ENCODE data around the gene TAOK3. TPM values are rescaled to one million over a fixed set of nuclear protein-coding genes. Genes with fewer than 3 reads are reported as not detected.

TAOK3 gene
- total and polyA plus RNA-seq, 9 of the 15 experiments (the other 6 are each of a cell fraction or from before 2014, with no cell fraction given): 24.3 to 83.5 (median 47.1) TPM

DNA sequence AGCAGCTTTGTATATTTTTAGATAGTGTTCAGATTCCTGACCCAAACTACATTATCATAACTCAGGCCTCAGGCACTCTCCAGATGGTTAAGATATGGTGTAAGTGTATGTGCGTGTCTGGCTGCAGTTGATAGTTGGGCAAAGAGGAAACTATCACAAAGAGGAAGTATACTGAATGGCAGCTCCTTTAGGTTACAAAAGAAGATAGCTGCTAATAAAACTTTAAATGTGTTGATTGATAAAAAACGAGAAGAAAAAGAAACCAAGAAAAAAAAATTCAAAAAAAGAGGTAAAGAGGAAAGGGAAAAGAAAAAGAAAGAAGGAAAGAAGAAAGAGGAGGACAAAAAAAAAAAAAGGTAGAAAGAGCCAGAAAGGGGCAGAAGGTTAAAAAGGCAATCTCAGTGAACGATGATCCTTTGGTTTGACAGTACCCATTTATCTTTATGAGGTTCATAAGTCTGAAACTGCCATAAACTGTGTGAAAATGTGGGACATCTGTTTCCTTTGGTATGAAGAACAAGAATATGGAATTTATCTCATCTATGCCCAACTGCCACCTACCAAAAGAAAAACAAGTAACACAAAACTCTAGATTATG, 42.2 kb downstream of the TAOK3 start (continued):
- TF ChIP-seq, protein P1, sequence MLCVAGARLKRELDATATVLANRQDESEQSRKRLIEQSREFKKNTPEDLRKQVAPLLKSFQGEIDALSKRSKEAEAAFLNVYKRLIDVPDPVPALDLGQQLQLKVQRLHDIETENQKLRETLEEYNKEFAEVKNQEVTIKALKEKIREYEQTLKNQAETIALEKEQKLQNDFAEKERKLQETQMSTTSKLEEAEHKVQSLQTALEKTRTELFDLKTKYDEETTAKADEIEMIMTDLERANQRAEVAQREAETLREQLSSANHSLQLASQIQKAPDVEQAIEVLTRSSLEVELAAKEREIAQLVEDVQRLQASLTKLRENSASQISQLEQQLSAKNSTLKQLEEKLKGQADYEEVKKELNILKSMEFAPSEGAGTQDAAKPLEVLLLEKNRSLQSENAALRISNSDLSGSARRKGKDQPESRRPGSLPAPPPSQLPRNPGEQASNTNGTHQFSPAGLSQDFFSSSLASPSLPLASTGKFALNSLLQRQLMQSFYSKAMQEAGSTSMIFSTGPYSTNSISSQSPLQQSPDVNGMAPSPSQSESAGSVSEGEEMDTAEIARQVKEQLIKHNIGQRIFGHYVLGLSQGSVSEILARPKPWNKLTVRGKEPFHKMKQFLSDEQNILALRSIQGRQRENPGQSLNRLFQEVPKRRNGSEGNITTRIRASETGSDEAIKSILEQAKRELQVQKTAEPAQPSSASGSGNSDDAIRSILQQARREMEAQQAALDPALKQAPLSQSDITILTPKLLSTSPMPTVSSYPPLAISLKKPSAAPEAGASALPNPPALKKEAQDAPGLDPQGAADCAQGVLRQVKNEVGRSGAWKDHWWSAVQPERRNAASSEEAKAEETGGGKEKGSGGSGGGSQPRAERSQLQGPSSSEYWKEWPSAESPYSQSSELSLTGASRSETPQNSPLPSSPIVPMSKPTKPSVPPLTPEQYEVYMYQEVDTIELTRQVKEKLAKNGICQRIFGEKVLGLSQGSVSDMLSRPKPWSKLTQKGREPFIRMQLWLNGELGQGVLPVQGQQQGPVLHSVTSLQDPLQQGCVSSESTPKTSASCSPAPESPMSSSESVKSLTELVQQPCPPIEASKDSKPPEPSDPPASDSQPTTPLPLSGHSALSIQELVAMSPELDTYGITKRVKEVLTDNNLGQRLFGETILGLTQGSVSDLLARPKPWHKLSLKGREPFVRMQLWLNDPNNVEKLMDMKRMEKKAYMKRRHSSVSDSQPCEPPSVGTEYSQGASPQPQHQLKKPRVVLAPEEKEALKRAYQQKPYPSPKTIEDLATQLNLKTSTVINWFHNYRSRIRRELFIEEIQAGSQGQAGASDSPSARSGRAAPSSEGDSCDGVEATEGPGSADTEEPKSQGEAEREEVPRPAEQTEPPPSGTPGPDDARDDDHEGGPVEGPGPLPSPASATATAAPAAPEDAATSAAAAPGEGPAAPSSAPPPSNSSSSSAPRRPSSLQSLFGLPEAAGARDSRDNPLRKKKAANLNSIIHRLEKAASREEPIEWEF (CRISPR knock-in tag; IDR thresholded peaks at IDR 0.05): peak; percentile 72
- TF ChIP-seq RFX1 (IDR thresholded peaks at IDR 0.05) (no peak), NR2C2 (CRISPR knock-in tag; IDR thresholded peaks at IDR 0.05) (no peak), NR2C2 (tag; IDR thresholded peaks at IDR 0.05) (no peak; the same call in 1 of the 2 replicates), TCF7L2 (IDR thresholded peaks at IDR 0.05; ENCODE audit: low read depth, low read length) (no peak), CREM (IDR thresholded peaks at IDR 0.05; ENCODE audit: low read depth) (peak; percentile 59; the same call in 1 of the 2 replicates), CBX2 (IDR thresholded peaks at IDR 0.05; ENCODE audit: insufficient read depth, low read length, poor library complexity, severe bottlenecking) (no peak), TRIM28 (IDR thresholded peaks at IDR 0.05) (peak; percentile 74; the same call in 1 of the 2 replicates), CBFB (CRISPR knock-in tag; IDR thresholded peaks at IDR 0.05) (no peak), MCM7 (IDR thresholded peaks at IDR 0.05) (peak in 1 of 2 experiments; percentile 82; a peak in 1 of 4 replicates), RBM34 (IDR thresholded peaks at IDR 0.05; ENCODE audit: borderline replicate concordance, insufficient read depth, low read length) (no peak), NBN (IDR thresholded peaks at IDR 0.05; ENCODE audit: low read depth) (peak; percentile 94; the same call in 1 of the 2 replicates), POLR2A (conservative IDR thresholded peaks at IDR 0.05) (no peak), CHD2 (IDR thresholded peaks at IDR 0.05; ENCODE audit: low read depth, low read length) (no peak)
- TF ChIP-seq, protein P2, sequence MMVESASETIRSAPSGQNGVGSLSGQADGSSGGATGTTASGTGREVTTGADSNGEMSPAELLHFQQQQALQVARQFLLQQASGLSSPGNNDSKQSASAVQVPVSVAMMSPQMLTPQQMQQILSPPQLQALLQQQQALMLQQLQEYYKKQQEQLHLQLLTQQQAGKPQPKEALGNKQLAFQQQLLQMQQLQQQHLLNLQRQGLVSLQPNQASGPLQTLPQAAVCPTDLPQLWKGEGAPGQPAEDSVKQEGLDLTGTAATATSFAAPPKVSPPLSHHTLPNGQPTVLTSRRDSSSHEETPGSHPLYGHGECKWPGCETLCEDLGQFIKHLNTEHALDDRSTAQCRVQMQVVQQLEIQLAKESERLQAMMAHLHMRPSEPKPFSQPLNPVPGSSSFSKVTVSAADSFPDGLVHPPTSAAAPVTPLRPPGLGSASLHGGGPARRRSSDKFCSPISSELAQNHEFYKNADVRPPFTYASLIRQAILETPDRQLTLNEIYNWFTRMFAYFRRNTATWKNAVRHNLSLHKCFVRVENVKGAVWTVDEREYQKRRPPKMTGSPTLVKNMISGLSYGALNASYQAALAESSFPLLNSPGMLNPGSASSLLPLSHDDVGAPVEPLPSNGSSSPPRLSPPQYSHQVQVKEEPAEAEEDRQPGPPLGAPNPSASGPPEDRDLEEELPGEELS (CRISPR knock-in tag; IDR thresholded peaks at IDR 0.05; ENCODE audit: borderline replicate concordance): no peak
- TF ChIP-seq, protein P3, sequence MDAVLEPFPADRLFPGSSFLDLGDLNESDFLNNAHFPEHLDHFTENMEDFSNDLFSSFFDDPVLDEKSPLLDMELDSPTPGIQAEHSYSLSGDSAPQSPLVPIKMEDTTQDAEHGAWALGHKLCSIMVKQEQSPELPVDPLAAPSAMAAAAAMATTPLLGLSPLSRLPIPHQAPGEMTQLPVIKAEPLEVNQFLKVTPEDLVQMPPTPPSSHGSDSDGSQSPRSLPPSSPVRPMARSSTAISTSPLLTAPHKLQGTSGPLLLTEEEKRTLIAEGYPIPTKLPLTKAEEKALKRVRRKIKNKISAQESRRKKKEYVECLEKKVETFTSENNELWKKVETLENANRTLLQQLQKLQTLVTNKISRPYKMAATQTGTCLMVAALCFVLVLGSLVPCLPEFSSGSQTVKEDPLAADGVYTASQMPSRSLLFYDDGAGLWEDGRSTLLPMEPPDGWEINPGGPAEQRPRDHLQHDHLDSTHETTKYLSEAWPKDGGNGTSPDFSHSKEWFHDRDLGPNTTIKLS (IDR thresholded peaks at IDR 0.05; ENCODE audit: borderline replicate concordance, low read depth): no peak
- TF ChIP-seq, protein P4, sequence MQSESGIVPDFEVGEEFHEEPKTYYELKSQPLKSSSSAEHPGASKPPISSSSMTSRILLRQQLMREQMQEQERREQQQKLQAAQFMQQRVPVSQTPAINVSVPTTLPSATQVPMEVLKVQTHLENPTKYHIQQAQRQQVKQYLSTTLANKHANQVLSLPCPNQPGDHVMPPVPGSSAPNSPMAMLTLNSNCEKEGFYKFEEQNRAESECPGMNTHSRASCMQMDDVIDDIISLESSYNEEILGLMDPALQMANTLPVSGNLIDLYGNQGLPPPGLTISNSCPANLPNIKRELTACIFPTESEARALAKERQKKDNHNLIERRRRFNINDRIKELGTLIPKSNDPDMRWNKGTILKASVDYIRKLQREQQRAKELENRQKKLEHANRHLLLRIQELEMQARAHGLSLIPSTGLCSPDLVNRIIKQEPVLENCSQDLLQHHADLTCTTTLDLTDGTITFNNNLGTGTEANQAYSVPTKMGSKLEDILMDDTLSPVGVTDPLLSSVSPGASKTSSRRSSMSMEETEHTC (IDR thresholded peaks at IDR 0.05): no peak

Measured in K562 (cell line).